GM12878 (cell line): ENCODE results near the gene SH3BGRL3. TPM values are rescaled to one million over a fixed set of nuclear protein-coding genes. Genes with fewer than 3 reads are reported as not detected.

Source experiments
- ATAC-seq: fragments of 200-7000 bp; cut with Tn5 transposase; 3 replicates; pipeline ENCODE4 v1.9.1; 2020; ENCODE audit warnings: mild to moderate bottlenecking, moderate library complexity
- BruUV-seq: library from RNA; stranded (reverse); fragments of 400-500 nt; replicated peaks from 2 replicates; lab custom pipeline; 2021; lab: Mats Ljungman, UMichigan
- CTCF ChIA-PET: fragments of 300-600 bp; sonication (Branson Sonifier 250); formaldehyde crosslinking; extraction: SDS; loops from one replicate; lab custom pipeline; 2021; ENCODE audit warnings: inconsistent platforms; lab: Yijun Ruan, JAX
- POLR2A ChIA-PET: fragments of 350-600 bp; formaldehyde crosslinking; extraction: SDS; loops from one replicate; lab custom pipeline; 2021; ENCODE audit warnings: inconsistent platforms; lab: Charles Lee
- RAD21 ChIA-PET: fragments of 300-600 bp; sonication (Branson Sonifier 250); formaldehyde crosslinking; loops from one replicate; lab custom pipeline; 2023; ENCODE audit warnings: antibody characterized with exemption; ENCODE audit not compliant: unreplicated experiment; lab: Charles Lee
- SMC1A ChIA-PET: fragments of 300-600 bp; sonication (Branson Sonifier 250); formaldehyde crosslinking; loops from one replicate; lab custom pipeline; 2023; ENCODE audit not compliant: unreplicated experiment, uncharacterized antibody; lab: Charles Lee
- DNase-seq: peaks from one replicate; pipeline ENCODE4 v3.0.0-alpha.2; 2011; ENCODE audit warnings: low read depth, low spot score
- FAIRE-seq: peaks from 3 replicates; lab custom pipeline; 2011; peaks lifted over from hg19 to GRCh38; lab: Jason Lieb, UNC
- H2AFZ ChIP-seq: 2 replicates; pipeline ENCODE4 v1.6.0; 2011; ENCODE audit warnings: low read depth, low read length, control low read depth; ENCODE audit not compliant: control insufficient read depth
- H3K27ac ChIP-seq: 2 replicates; pipeline ENCODE4 v1.5.1; 2011; ENCODE audit warnings: control low read depth; ENCODE audit not compliant: control insufficient read depth, insufficient read depth
- H3K27me3 ChIP-seq, 2 experiments: replicated peaks in 1 of 2; 2 replicates each; pipeline versions ENCODE4 v1.6.0 to v1.6.1; 2011; ENCODE audit warnings: low read length in 1 of 2; ENCODE audit not compliant: control insufficient read depth in 2 of 2, insufficient read depth in 2 of 2
- H3K36me3 ChIP-seq, 2 experiments: 2 replicates each; pipeline ENCODE4 v1.5.1; 2011; ENCODE audit warnings: low read length in 1 of 2; ENCODE audit not compliant: control insufficient read depth in 2 of 2, insufficient read depth in 2 of 2
- H3K4me1 ChIP-seq: 2 replicates; pipeline ENCODE4 v1.6.1; 2011; ENCODE audit warnings: mild to moderate bottlenecking, low read length, moderate library complexity, mixed read lengths; ENCODE audit not compliant: control insufficient read depth, insufficient read depth
- H3K4me2 ChIP-seq: 2 replicates; pipeline ENCODE4 v1.6.0; 2011; ENCODE audit warnings: control low read depth; ENCODE audit not compliant: control insufficient read depth, insufficient read depth
- H3K4me3 ChIP-seq: fragments of 200-600 bp; sonication (generic); 2 replicates; pipeline ENCODE4 v1.5.1; 2016
- H3K79me2 ChIP-seq: 2 replicates; pipeline ENCODE4 v1.6.0; 2011; ENCODE audit warnings: low read length; ENCODE audit not compliant: control insufficient read depth, insufficient read depth
- H3K9ac ChIP-seq: 2 replicates; pipeline ENCODE4 v1.8.0; 2011; ENCODE audit warnings: low read length, control low read depth, mixed read lengths; ENCODE audit not compliant: control insufficient read depth, insufficient read depth
- H3K9me3 ChIP-seq: replicated peaks from 3 replicates; pipeline ENCODE4 v1.5.1; 2011; ENCODE audit warnings: mild to moderate bottlenecking, low read length; ENCODE audit not compliant: control insufficient read depth, insufficient read depth
- H4K20me1 ChIP-seq: 2 replicates; pipeline ENCODE4 v1.6.0; 2011; ENCODE audit not compliant: control insufficient read depth, insufficient read depth
- ATF3 ChIP-seq: IDR thresholded peaks from 2 replicates; pipeline ENCODE4 v1.6.1; 2011; ENCODE audit warnings: low read depth, mild to moderate bottlenecking, low read length, moderate library complexity, borderline replicate concordance; ENCODE audit errors: extremely low read depth
- BCL3 ChIP-seq: IDR thresholded peaks from 2 replicates; pipeline ENCODE4 v1.6.1; 2011; ENCODE audit warnings: borderline replicate concordance, low read depth, mild to moderate bottlenecking, moderate library complexity, low read length; ENCODE audit not compliant: insufficient read depth, poor library complexity, severe bottlenecking
- BRCA1 ChIP-seq: IDR thresholded peaks from 2 replicates; pipeline ENCODE4 v1.6.1; 2011; ENCODE audit warnings: low read depth, low read length, improper control_type of control experiment
- CBFB ChIP-seq: IDR thresholded peaks from 2 replicates; pipeline ENCODE4 v1.6.1; 2016; ENCODE audit warnings: antibody characterized with exemption, low read depth
- CBX5 ChIP-seq: sonication (generic); IDR thresholded peaks from 2 replicates; pipeline ENCODE4 v1.6.1; 2016; ENCODE audit warnings: low read depth, moderate library complexity, mild to moderate bottlenecking, inconsistent platforms
- EED ChIP-seq: sonication (generic); IDR thresholded peaks from 2 replicates; pipeline ENCODE4 v1.6.1; 2016; ENCODE audit warnings: antibody characterized with exemption, low read depth
- EP300 ChIP-seq, 2 experiments: fragments of 150-350 bp in 1 of 2; IDR thresholded peaks; 2 replicates each; pipeline ENCODE4 v1.6.1; 2011 to 2012; ENCODE audit warnings: low read depth in 2 of 2, low read length in 2 of 2, borderline replicate concordance in 1 of 2, improper control_type of control experiment in 1 of 2, inconsistent platforms in 1 of 2; ENCODE audit not compliant: control insufficient read depth in 1 of 2
- HDAC2 ChIP-seq: fragments of 200-600 bp; sonication (generic); IDR thresholded peaks from 2 replicates; pipeline ENCODE4 v1.6.1; 2017
- IRF3 ChIP-seq: fragments of 450-650 bp; IDR thresholded peaks from 2 replicates; pipeline ENCODE4 v1.6.1; 2014; ENCODE audit warnings: mild to moderate bottlenecking
- IRF4 ChIP-seq: IDR thresholded peaks from 2 replicates; pipeline ENCODE4 v1.6.1; 2011; ENCODE audit warnings: low read depth, low read length
- RBBP5 ChIP-seq: fragments of 200-600 bp; sonication (generic); conservative IDR thresholded peaks from 2 replicates; pipeline ENCODE4 v1.6.1; 2016
- RUNX3 ChIP-seq: IDR thresholded peaks from 2 replicates; pipeline ENCODE4 v1.6.1; 2012; ENCODE audit warnings: low read length, inconsistent platforms
- SIN3A ChIP-seq: IDR thresholded peaks from 2 replicates; pipeline ENCODE4 v1.6.1; 2012; ENCODE audit warnings: low read depth, low read length, improper control_type of control experiment
- ZBTB40 ChIP-seq: fragments of 450-650 bp; IDR thresholded peaks from 2 replicates; pipeline ENCODE4 v1.6.1; 2016; ENCODE audit warnings: mild to moderate bottlenecking, moderate library complexity, borderline replicate concordance
- ZNF384 ChIP-seq: IDR thresholded peaks from 2 replicates; pipeline ENCODE4 v1.6.1; 2012; ENCODE audit warnings: low read depth, mild to moderate bottlenecking, low read length, improper control_type of control experiment, borderline replicate concordance
- ZZZ3 ChIP-seq: IDR thresholded peaks from 2 replicates; pipeline ENCODE4 v1.6.1; 2011; ENCODE audit warnings: low read depth; ENCODE audit not compliant: control insufficient read depth, insufficient read length
- WGBS: methylation state at CpG from one replicate; pipeline ENCODE4 v1.1.6; 2016; ENCODE audit warnings: low lambda C conversion rate; ENCODE audit not compliant: insufficient replicate concordance, insufficient coverage; ENCODE audit errors: missing lambda C conversion rate; 5-methylcytosine and 5-hydroxymethylcytosine counted together
- in situ Hi-C: fragments of 300-500 bp; cut with MboI; formaldehyde crosslinking; loops from 9 replicates; pipeline ENCODE4 v1.14.3; 2018; ENCODE audit warnings: mixed read lengths
- intact Hi-C: fragments of 100-400 bp; cut with micrococcal nuclease; formaldehyde crosslinking; loops from one replicate; pipeline ENCODE4 v1.14.2; 2022; ENCODE audit not compliant: unreplicated experiment
- polyA plus RNA-seq, 11 experiments: library from polyadenylated mRNA; depleted of rRNA in 4 of 11; unstranded in 6 of 11; stranded (reverse) in 5 of 11; fragments of >200 nt; fragmentation: Nextera tagmentation in 4 of 11; fragmentation: Illumina TruSeq in 1 of 11; extraction: Ambion mirVana in 4 of 11; extraction: Trizol in 1 of 11; gene quantifications; 1 replicate in 1 of 11; 2 replicates in 10 of 11; pipeline versions ENCODE4 v1.2.1 to v1.2.3, GENCODE V29; 2011 to 2016; ENCODE audit warnings: inconsistent platforms in 2 of 11, missing spikeins in 2 of 11, low read depth in 1 of 11
- total RNA-seq, 4 experiments: library from RNA; depleted of rRNA in 3 of 4; stranded (reverse); fragments of >200 nt in 3 of 4; fragmentation: Illumina TruSeq in 1 of 4; extraction: Trizol in 1 of 4; gene quantifications; 2 replicates each; pipeline versions ENCODE4 v1.2.1 to v1.2.3, GENCODE V29; 2013 to 2021

SH3BGRL3 gene
- total and polyA plus RNA-seq, 10 of the 15 experiments (the other 5 are each of a cell fraction or from before 2014, with no cell fraction given) = 39.7 to 390 (median 118) TPM

GRCh38 chr1:26233903-26234643 lies 45.8 kb upstream of the SH3BGRL3 start, which contains the start of gene CEP85:
Gene CEP85, plus strand, starts transcription at chr1:26234200. Its CDS starts 5,584 bp downstream, at chr1:26239784.
- Histone ChIP-seq H3K9ac (peak within 1 kb of the TSS; percentile 78), H4K20me1 (no peaks in the 10 kb centered on the region), H2AFZ (peak within 1 kb of the TSS; percentile 98), H3K4me3 (peak within 1 kb of the TSS; percentile 98), H3K27me3 (no peaks in the 10 kb centered on the region), H3K4me1 (peaks cover 9% of the 10 kb centered on the region), H3K27ac (peak within 1 kb of the TSS; percentile 66), H3K4me2 (peak within 1 kb of the TSS; percentile 83), H3K9me3 (no peaks in the 10 kb centered on the region), H3K36me3 (no peaks in the 10 kb centered on the region), H3K79me2 (peaks cover 46% of the 10 kb centered on the region)
- peak; percentile 100 for FAIRE-seq
- ChIA-PET SMC1A (interaction anchor here (0.6 to 4.4 kb wide), 15 partner anchors 13 to 363 kb away, joined by 3 to 23 read pairs (median 4); partner anchors contain the start of genes SH3BGRL3, ZNF593 and ZNF593OS), POLR2A (interaction anchor here (0.5 to 2.4 kb wide), 8 partner anchors 11 to 386 kb away, joined by 3 to 11 read pairs (median 3); partner anchors contain the start of genes C1orf232, CD52, DHDDS and UBXN11), RAD21 (interaction anchor here (0.6 to 3.0 kb wide), 16 partner anchors 40 to 198 kb away, joined by 3 to 44 read pairs (median 4); partner anchors contain the start of genes C1orf232, CD52, DHDDS and SH3BGRL3), CTCF (interaction anchor here (0.6 to 7.3 kb wide), 50 partner anchors 13 to 1879 kb away, joined by 3 to 110 read pairs (median 5); partner anchors contain the start of genes C1orf232, CATSPER4, CD52 and CNKSR1)
- BruUV-seq = TSS peak; percentile 55
- 1% methylated on average over 71 of the region's 73 CpGs for WGBS
- in situ Hi-C loops (loop anchor here (5.0 kb wide), 1 partner anchor 127 kb away; no protein-coding TSS in a partner anchor), intact Hi-C loops (loop anchor here (1.0 to 2.0 kb wide), 2 partner anchors 65 to 123 kb away; partner anchors contain the start of genes PDIK1L and ZNF593)
- peak; percentile 95 for DNase-seq
- peak; percentile 95 for ATAC-seq
- no peak for TF ChIP-seq ATF3
- TF ChIP-seq ZBTB40 = no peak
- peak; percentile 76 for TF ChIP-seq RUNX3
- TF ChIP-seq BRCA1 = no peak
- no peak for TF ChIP-seq RBBP5
- no peak for TF ChIP-seq EED
- no peak for TF ChIP-seq CBFB
- no peak for TF ChIP-seq ZZZ3
- TF ChIP-seq HDAC2 = no peak
- peak; percentile 72 for TF ChIP-seq IRF3
- no peak for TF ChIP-seq ZNF384
- no peak for TF ChIP-seq CBX5
- TF ChIP-seq EP300 (IDR thresholded peaks at IDR 0.05; ENCODE audit: borderline replicate concordance in 1 of 2, control insufficient read depth in 1 of 2, low read depth in 2 of 2, low read length in 2 of 2) = no peak
- TF ChIP-seq IRF4 = no peak
- peak; percentile 87 for TF ChIP-seq SIN3A
- TF ChIP-seq BCL3 = no peak
